Coronary artery (tissue), 2 donors: ENCODE measurements around the gene MAPRE2.

Source experiments
- DNase-seq: peaks from one replicate; pipeline ENCODE4 v3.0.0-alpha.2; 2017; ENCODE audit warnings: low spot score
- H3K27ac ChIP-seq, 2 donors: fragments of 200-600 bp; sonication (generic); one replicate each; pipeline ENCODE4 v1.5.1; 2016 to 2019
- H3K4me3 ChIP-seq: fragments of 200-600 bp; sonication (generic); 2 replicates; pipeline ENCODE4 v1.5.1; 2016; ENCODE audit warnings: mild to moderate bottlenecking, moderate library complexity
- TF ChIP-seq, protein P1 (sequence below): fragments of 200-600 bp; sonication (generic); IDR thresholded peaks from one replicate; pipeline ENCODE4 v1.5.1; 2019; ENCODE audit warnings: antibody characterized with exemption

Gene MAPRE2

DNA sequence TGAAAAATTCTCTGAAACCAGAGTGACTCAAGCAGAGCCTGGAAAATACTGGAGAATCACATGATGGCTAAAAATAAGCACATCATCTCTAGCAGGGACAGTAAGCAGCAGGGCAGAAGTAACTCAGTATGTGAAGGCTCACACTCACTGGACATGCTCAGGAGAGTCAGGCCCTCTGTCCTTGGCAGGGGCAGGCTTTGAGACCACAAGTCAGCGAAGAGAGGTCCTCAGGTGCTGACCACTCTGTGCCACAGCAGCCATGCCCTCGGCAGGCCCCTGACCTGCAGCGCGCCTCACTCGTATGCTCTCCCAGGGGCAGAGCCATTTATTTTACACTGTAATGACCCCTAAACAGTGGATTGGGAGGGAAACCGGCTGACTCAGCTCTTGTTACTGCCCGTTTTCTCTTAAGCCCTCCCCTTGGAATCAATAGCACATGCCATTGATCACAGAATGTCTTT, 76.8 kb downstream of the MAPRE2 start:
- peak overlapping the region; percentile 35 for H3K4me3 ChIP-seq

DNA sequence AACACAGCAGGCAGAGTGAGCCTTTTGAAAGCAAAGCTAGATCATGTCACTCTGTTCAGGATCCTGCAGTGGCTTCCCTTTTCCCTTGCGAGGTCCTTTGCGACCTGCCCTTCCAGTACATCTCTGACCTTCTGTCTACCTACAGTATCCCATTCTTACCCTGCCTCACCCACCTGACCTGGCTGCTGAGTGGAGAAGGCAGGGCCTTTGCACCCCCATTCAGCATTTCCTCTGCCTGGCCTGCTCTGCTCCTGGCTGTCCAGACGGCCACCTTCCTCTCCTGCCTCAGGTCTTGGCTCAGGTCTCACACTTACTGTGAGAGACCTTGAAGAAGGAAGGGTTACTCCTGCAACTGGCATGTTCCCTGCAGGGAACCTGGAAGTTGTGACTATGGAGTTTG, 77.4 kb downstream of the MAPRE2 start:
- no peak overlapping the region for H3K4me3 ChIP-seq
- DNase-seq, result no peak
- TF ChIP-seq, protein P1, sequence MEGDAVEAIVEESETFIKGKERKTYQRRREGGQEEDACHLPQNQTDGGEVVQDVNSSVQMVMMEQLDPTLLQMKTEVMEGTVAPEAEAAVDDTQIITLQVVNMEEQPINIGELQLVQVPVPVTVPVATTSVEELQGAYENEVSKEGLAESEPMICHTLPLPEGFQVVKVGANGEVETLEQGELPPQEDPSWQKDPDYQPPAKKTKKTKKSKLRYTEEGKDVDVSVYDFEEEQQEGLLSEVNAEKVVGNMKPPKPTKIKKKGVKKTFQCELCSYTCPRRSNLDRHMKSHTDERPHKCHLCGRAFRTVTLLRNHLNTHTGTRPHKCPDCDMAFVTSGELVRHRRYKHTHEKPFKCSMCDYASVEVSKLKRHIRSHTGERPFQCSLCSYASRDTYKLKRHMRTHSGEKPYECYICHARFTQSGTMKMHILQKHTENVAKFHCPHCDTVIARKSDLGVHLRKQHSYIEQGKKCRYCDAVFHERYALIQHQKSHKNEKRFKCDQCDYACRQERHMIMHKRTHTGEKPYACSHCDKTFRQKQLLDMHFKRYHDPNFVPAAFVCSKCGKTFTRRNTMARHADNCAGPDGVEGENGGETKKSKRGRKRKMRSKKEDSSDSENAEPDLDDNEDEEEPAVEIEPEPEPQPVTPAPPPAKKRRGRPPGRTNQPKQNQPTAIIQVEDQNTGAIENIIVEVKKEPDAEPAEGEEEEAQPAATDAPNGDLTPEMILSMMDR, result no peak
- peak overlapping the region; percentile 68 to 88 for H3K27ac ChIP-seq

More for the DNA sequence above, 76.8 kb downstream of the MAPRE2 start:
- no peak for DNase-seq
- peak overlapping the region; percentile 68 to 88 for H3K27ac ChIP-seq
- TF ChIP-seq, protein P1, result no peak

DNA sequence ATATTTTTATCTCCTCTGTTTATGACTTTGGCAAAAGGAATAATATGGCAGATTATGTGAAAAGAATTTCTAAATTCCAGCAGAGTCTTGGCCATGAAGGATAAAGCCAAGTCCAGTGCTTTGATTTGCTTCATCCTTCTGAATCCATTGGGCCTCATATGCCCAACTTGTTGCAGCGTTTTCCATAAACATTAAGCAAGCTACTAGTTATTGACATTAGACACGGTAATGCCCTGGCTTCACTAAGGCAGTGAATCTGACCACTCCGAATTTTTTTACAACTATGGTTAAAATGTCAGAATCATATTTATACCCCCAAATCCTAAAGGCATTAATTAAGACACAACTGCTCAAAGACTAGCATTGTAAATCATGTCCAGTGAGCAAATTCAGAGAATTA, 79.8 kb downstream of the MAPRE2 start:
- DNase-seq, result no peak
- H3K27ac ChIP-seq, result peak overlapping the region in 1 of 2 donors; percentile 30
- TF ChIP-seq, protein P1, result no peak

DNA sequence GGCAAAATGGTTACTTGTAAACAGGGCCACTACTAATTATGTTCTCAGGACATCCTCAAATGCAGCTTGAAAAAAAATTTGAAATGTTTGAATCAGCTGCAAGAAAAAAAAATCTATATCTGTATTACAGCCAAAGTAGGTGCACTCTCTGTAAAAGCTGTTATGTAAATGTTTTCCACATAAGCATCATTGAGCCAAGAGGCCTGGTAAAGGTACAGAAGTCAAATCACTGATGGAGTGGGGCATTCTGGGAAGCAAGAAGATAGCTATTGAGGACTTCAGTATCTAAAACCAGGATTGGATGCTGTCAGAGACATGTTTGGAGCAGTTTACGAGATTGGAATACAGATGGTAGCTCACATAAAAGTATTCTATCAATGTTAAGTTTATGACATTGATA, 80.3 kb downstream of the MAPRE2 start:
- Histone ChIP-seq H3K4me3 (no peak overlapping the region), H3K27ac (no peak overlapping the region)
- TF ChIP-seq, protein P1, result no peak
- no peak for DNase-seq

More for the DNA sequence above, 79.8 kb downstream of the MAPRE2 start:
- no peak overlapping the region for H3K4me3 ChIP-seq

DNA sequence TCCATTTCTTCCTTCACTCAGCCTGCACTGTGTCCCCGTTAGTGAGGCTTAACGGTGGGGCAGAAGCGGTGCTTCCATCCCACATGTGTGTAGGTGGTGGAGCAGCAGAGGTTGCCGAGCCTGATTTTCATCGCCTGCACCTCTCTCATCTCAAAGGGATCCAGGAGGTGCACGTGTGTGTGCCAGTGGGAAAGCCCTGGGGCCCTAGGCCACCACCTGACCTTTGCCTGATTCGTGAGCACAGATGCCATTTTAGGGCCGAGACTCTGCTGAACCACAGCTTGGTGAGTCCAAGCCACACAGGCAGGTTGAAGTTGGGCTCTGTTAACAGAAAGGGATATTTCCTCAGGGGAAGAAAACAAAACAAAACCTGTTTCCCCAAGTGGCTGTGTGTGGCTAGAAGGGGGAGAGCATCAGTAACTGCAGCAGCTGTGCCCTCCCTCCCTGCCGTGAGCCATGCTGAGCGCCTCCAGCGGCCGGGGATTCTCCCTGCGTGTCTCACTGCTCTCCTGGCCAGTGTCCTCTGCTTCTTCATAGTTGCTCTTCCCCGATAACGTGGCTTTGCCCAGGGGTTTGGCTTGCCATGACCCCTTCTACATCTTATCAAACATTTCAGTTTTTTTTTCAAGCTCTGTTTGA, 81.5 kb downstream of the MAPRE2 start:
- TF ChIP-seq, protein P1, result no peak
- no peak for DNase-seq
- Histone ChIP-seq H3K4me3 (no peak overlapping the region), H3K27ac (peak overlapping the region in 1 of 2 donors; percentile 26)

DNA sequence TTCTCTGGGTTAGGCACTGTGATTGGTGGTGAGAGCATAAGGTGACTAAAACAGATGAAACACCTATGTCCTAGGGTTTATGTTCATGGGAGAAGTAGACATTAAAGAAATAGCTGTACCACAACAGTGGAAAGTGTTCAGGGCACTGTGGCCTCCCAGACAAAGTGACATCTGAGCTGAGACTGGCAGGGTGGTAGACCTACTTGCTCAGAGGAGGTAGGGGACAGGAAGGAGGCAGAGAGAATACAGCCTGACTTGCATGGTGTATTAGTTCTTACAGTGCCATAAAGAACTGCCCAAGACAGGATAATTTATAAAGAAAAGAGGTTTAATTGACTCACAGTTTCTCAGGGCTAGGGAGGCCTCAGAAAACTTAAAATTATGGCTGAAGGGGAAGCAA, 82.6 kb downstream of the MAPRE2 start:
- no peak overlapping the region for H3K4me3 ChIP-seq
- H3K27ac ChIP-seq, result no peak overlapping the region
- DNase-seq, result no peak
- TF ChIP-seq, protein P1, result no peak

DNA sequence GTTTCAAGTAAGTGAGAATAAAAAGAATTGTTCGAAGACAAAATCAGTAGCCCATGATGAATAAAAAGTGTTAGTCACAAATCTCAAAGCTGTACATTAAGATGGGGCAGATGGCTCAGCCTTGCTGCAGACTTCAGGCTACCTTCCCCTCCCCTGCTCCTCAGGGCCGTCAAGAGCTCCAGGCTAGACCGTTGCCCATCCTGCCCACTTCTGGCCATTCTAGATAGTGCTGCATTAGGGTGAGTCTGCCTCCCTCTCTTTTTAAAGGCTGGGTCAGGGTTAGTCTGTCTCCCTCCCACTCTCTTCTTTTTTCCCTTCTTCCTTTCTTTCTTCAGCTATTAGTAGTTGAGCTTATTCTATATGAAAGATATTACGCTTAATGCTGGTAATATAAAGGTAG, 86.0 kb downstream of the MAPRE2 start:
- TF ChIP-seq, protein P1, result peak; percentile 10
- Histone ChIP-seq H3K4me3 (no peak overlapping the region), H3K27ac (no peak overlapping the region)
- DNase-seq, result no peak
